ENCODE data around the gene BCKDHA.
A peak's percentile ranks its signal among the peaks of the same experiment; 100 is the strongest.

BCKDHA gene

GRCh38 chr19:41435936-41436673 lies 38.5 kb downstream of the BCKDHA start:
- Histone ChIP-seq H2BK12ac (ENCODE audit: low read length) (no peak overlapping the region), H4K91ac (ENCODE audit: low read depth, low read length, poor library complexity) (no peak overlapping the region), H3K27me3 (ENCODE audit: control insufficient read depth in 3 of 3, insufficient read depth in 3 of 3, low read depth in 1 of 3, low read length in 3 of 3) (no peaks in the 10 kb centered on the region), H3K9me3 (replicated peaks in 1 of 2; ENCODE audit: control insufficient read depth in 2 of 2, insufficient read depth in 1 of 2, low read depth in 1 of 2, low read length in 2 of 2) (peaks cover 0 to 2% of the 10 kb centered on the region in 2 donors), H2AFZ (ENCODE audit: low read length) (no peak overlapping the region), H3K4me2 (ENCODE audit: insufficient read depth, low read length, poor library complexity, severe bottlenecking) (no peak overlapping the region), H3K23ac (ENCODE audit: low read depth, low read length, poor library complexity) (no peak overlapping the region), H3K18ac (ENCODE audit: low read length) (no peak overlapping the region), H3K14ac (ENCODE audit: low read length) (no peak overlapping the region), H3K79me1 (ENCODE audit: low read depth, low read length) (peaks cover 5% of the 10 kb centered on the region), H3K4me3 (ENCODE audit: low read length in 2 of 2) (no peak overlapping the region), H4K8ac (ENCODE audit: low read depth, low read length) (no peak overlapping the region), H2AK5ac (ENCODE audit: low read depth, low read length) (no peak overlapping the region), H3K36me3 (replicated peaks in 1 of 2; ENCODE audit: control insufficient read depth in 2 of 2, insufficient read depth in 2 of 2, low read length in 2 of 2) (peaks cover 36 to 47% of the 10 kb centered on the region in 2 donors), H3K4ac (ENCODE audit: low read length) (no peak overlapping the region), H2BK5ac (ENCODE audit: low read length) (no peak overlapping the region), H3K9ac (ENCODE audit: low read depth, low read length, poor library complexity) (no peak overlapping the region), H3K27ac (replicated peaks; ENCODE audit: low read length) (no peak overlapping the region), H2BK15ac (ENCODE audit: low read length) (no peak overlapping the region), H3K4me1 (ENCODE audit: control insufficient read depth in 2 of 2, insufficient read depth in 1 of 2, low read depth in 1 of 2, low read length in 2 of 2) (no peaks in the 10 kb centered on the region), H2BK120ac (ENCODE audit: low read depth, low read length) (no peak overlapping the region)
- no CpG with 5 or more reads among the region's 19 CpGs for WGBS, 2 donors (ENCODE audit: extremely low coverage in 2 of 2, insufficient read length in 2 of 2, insufficient replicate concordance in 1 of 2)
- DNase-seq (ENCODE audit: low spot score), result no peak

DNA sequence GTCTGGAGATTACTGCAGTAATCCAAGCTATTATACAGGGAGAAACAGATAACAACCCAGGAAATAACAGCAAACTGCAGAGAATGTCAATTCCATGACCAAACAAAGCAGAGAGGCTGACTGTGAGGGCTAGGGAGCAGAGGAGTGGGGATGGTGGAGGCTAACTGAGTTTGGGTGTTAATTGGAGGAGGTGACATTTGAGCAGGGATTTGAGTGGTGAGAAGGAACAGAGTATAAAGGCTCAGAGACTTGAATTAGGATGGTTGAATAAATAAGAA lies 39.0 kb downstream of the BCKDHA start:
- H3K4me3 ChIP-seq (ENCODE audit: low read length in 2 of 2), result no peak overlapping the region
- no peak overlapping the region for H3K27ac ChIP-seq (replicated peaks; ENCODE audit: low read length)
- H2BK120ac ChIP-seq (ENCODE audit: low read depth, low read length), result no peak overlapping the region
- no peak overlapping the region for H3K14ac ChIP-seq (ENCODE audit: low read length)
- H2BK15ac ChIP-seq (ENCODE audit: low read length), result no peak overlapping the region
- no peak overlapping the region for H3K23ac ChIP-seq (ENCODE audit: low read depth, low read length, poor library complexity)
- H3K79me1 ChIP-seq (ENCODE audit: low read depth, low read length), result peaks cover 5% of the 10 kb centered on the region
- no peak overlapping the region for H2AK5ac ChIP-seq (ENCODE audit: low read depth, low read length)
- H3K36me3 ChIP-seq (replicated peaks in 1 of 2; ENCODE audit: control insufficient read depth in 2 of 2, insufficient read depth in 2 of 2, low read length in 2 of 2), result peaks cover 31 to 42% of the 10 kb centered on the region in 2 donors
- no peak overlapping the region for H4K91ac ChIP-seq (ENCODE audit: low read depth, low read length, poor library complexity)
- no peak overlapping the region for H3K4me2 ChIP-seq (ENCODE audit: insufficient read depth, low read length, poor library complexity, severe bottlenecking)
- H3K9me3 ChIP-seq (replicated peaks in 1 of 2; ENCODE audit: control insufficient read depth in 2 of 2, insufficient read depth in 1 of 2, low read depth in 1 of 2, low read length in 2 of 2), result peaks cover 0 to 2% of the 10 kb centered on the region in 2 donors
- no peak overlapping the region for H2AFZ ChIP-seq (ENCODE audit: low read length)
- H3K9ac ChIP-seq (ENCODE audit: low read depth, low read length, poor library complexity), result no peak overlapping the region
- no peaks in the 10 kb centered on the region for H3K4me1 ChIP-seq (ENCODE audit: control insufficient read depth in 2 of 2, insufficient read depth in 1 of 2, low read depth in 1 of 2, low read length in 2 of 2)
- DNase-seq (ENCODE audit: low spot score), result no peak
- no peak overlapping the region for H2BK5ac ChIP-seq (ENCODE audit: low read length)
- no peak overlapping the region for H4K8ac ChIP-seq (ENCODE audit: low read depth, low read length)
- H3K18ac ChIP-seq (ENCODE audit: low read length), result no peak overlapping the region
- no peak overlapping the region for H3K4ac ChIP-seq (ENCODE audit: low read length)
- H3K27me3 ChIP-seq (ENCODE audit: control insufficient read depth in 3 of 3, insufficient read depth in 3 of 3, low read depth in 1 of 3, low read length in 3 of 3), result no peaks in the 10 kb centered on the region
- H2BK12ac ChIP-seq (ENCODE audit: low read length), result no peak overlapping the region

- H3K27ac ChIP-seq (replicated peaks; ENCODE audit: low read length), result no peak overlapping the region
- DNase-seq (ENCODE audit: low spot score), result no peak
- no peaks in the 10 kb centered on the region for H3K4me1 ChIP-seq (ENCODE audit: control insufficient read depth in 2 of 2, insufficient read depth in 1 of 2, low read depth in 1 of 2, low read length in 2 of 2)
- H2BK15ac ChIP-seq (ENCODE audit: low read length), result no peak overlapping the region
- H4K8ac ChIP-seq (ENCODE audit: low read depth, low read length), result no peak overlapping the region
- WGBS, 2 donors (ENCODE audit: extremely low coverage in 2 of 2, insufficient read length in 2 of 2, insufficient replicate concordance in 1 of 2), result no CpG with 5 or more reads among the region's 7 CpGs
- H2BK120ac ChIP-seq (ENCODE audit: low read depth, low read length), result no peak overlapping the region
- peaks cover 17 to 27% of the 10 kb centered on the region in 2 donors for H3K36me3 ChIP-seq (replicated peaks in 1 of 2; ENCODE audit: control insufficient read depth in 2 of 2, insufficient read depth in 2 of 2, low read length in 2 of 2)
- no peak overlapping the region for H2AK5ac ChIP-seq (ENCODE audit: low read depth, low read length)
- no peak overlapping the region for H3K23ac ChIP-seq (ENCODE audit: low read depth, low read length, poor library complexity)
- no peak overlapping the region for H3K18ac ChIP-seq (ENCODE audit: low read length)
- H2BK12ac ChIP-seq (ENCODE audit: low read length), result no peak overlapping the region
- H3K4ac ChIP-seq (ENCODE audit: low read length), result no peak overlapping the region
- peaks cover 0 to 2% of the 10 kb centered on the region in 2 donors for H3K9me3 ChIP-seq (replicated peaks in 1 of 2; ENCODE audit: control insufficient read depth in 2 of 2, insufficient read depth in 1 of 2, low read depth in 1 of 2, low read length in 2 of 2)
- no peak overlapping the region for H3K9ac ChIP-seq (ENCODE audit: low read depth, low read length, poor library complexity)
- no peaks in the 10 kb centered on the region for H3K27me3 ChIP-seq (ENCODE audit: control insufficient read depth in 3 of 3, insufficient read depth in 3 of 3, low read depth in 1 of 3, low read length in 3 of 3)
- no peaks in the 10 kb centered on the region for H3K79me1 ChIP-seq (ENCODE audit: low read depth, low read length)
- H4K91ac ChIP-seq (ENCODE audit: low read depth, low read length, poor library complexity), result no peak overlapping the region
- H2BK5ac ChIP-seq (ENCODE audit: low read length), result no peak overlapping the region
- no peak overlapping the region for H2AFZ ChIP-seq (ENCODE audit: low read length)
- no peak overlapping the region for H3K14ac ChIP-seq (ENCODE audit: low read length)
- H3K4me2 ChIP-seq (ENCODE audit: insufficient read depth, low read length, poor library complexity, severe bottlenecking), result no peak overlapping the region
- no peak overlapping the region for H3K4me3 ChIP-seq (ENCODE audit: low read length in 2 of 2)
These were observed 40.4 kb downstream of the BCKDHA start for GRCh38 chr19:41437944-41438574.

GRCh38 chr19:41439441-41440222 lies 42.0 kb downstream of the BCKDHA start, which contains the start of gene DMAC2:
Gene DMAC2, minus strand, starts transcription at chr19:41439912. Its CDS starts 13 bp downstream, at chr19:41439899.
- WGBS, 2 donors (ENCODE audit: extremely low coverage in 2 of 2, insufficient read length in 2 of 2, insufficient replicate concordance in 1 of 2), result no CpG with 5 or more reads among the region's 40 CpGs
- H2BK15ac ChIP-seq (ENCODE audit: low read length), result peak within 1 kb of the TSS; percentile 10
- peak within 1 kb of the TSS; percentile 100 for H3K18ac ChIP-seq (ENCODE audit: low read length)
- H3K9me3 ChIP-seq (replicated peaks in 1 of 2; ENCODE audit: control insufficient read depth in 2 of 2, insufficient read depth in 1 of 2, low read depth in 1 of 2, low read length in 2 of 2), result peaks cover 0 to 2% of the 10 kb centered on the region in 2 donors
- H3K27ac ChIP-seq (replicated peaks; ENCODE audit: low read length), result peak within 1 kb of the TSS; percentile 86
- H3K79me1 ChIP-seq (ENCODE audit: low read depth, low read length), result no peaks in the 10 kb centered on the region
- H4K91ac ChIP-seq (ENCODE audit: low read depth, low read length, poor library complexity), result no peak within 1 kb of the TSS
- H3K23ac ChIP-seq (ENCODE audit: low read depth, low read length, poor library complexity), result peak within 1 kb of the TSS; percentile 83
- peak within 1 kb of the TSS; percentile 92 for H3K9ac ChIP-seq (ENCODE audit: low read depth, low read length, poor library complexity)
- H2AFZ ChIP-seq (ENCODE audit: low read length), result peak within 1 kb of the TSS; percentile 94
- no peak within 1 kb of the TSS for H2BK120ac ChIP-seq (ENCODE audit: low read depth, low read length)
- peak within 1 kb of the TSS; percentile 78 to 90 for H3K4me3 ChIP-seq (ENCODE audit: low read length in 2 of 2)
- peak within 1 kb of the TSS; percentile 32 for H3K4me2 ChIP-seq (ENCODE audit: insufficient read depth, low read length, poor library complexity, severe bottlenecking)
- H3K36me3 ChIP-seq (replicated peaks in 1 of 2; ENCODE audit: control insufficient read depth in 2 of 2, insufficient read depth in 2 of 2, low read length in 2 of 2), result peaks cover 12 to 21% of the 10 kb centered on the region in 2 donors
- no peak within 1 kb of the TSS for H2BK5ac ChIP-seq (ENCODE audit: low read length)
- H3K4ac ChIP-seq (ENCODE audit: low read length), result no peak within 1 kb of the TSS
- no peak within 1 kb of the TSS for H4K8ac ChIP-seq (ENCODE audit: low read depth, low read length)
- DNase-seq (ENCODE audit: low spot score), result peak; percentile 96
- no peak within 1 kb of the TSS for H3K14ac ChIP-seq (ENCODE audit: low read length)
- peaks cover 0 to 9% (median 0%) of the 10 kb centered on the region in 3 experiments for H3K27me3 ChIP-seq (ENCODE audit: control insufficient read depth in 3 of 3, insufficient read depth in 3 of 3, low read depth in 1 of 3, low read length in 3 of 3)
- H3K4me1 ChIP-seq (ENCODE audit: control insufficient read depth in 2 of 2, insufficient read depth in 1 of 2, low read depth in 1 of 2, low read length in 2 of 2), result no peaks in the 10 kb centered on the region
- H2AK5ac ChIP-seq (ENCODE audit: low read depth, low read length), result no peak within 1 kb of the TSS
- no peak within 1 kb of the TSS for H2BK12ac ChIP-seq (ENCODE audit: low read length)
